Measurements from ENCODE around the gene SEC61A2. TPM values are rescaled to one million over a fixed set of nuclear protein-coding genes. Genes with fewer than 3 reads are reported as not detected.

SEC61A2 gene
- total RNA-seq, 1 donor from 2014 or later, result 39.1 TPM

DNA sequence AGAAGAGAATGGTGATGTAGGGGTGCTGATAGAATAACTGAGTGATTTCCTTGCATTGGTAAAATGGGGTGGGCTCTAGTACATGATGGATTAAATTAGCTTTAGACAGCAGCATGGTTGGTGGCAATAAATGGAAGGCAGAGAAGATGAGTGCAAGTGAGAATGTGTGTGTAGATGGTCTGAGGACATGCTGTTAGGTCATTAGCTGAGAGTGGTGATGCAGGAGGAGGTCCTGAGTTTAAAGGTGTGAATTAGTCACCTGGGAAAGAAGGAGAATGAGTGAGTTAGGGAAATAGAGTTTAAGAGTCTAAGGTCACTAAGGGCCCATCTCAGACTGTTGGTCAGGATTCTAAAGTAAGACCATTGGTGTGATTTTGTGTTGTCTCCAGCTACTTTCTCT, 17.9 kb upstream of the SEC61A2 start:
- Histone ChIP-seq H3K4me3 (no peak overlapping the region), H3K9me3 (ENCODE audit: low read depth) (no peaks in the 10 kb centered on the region), H3K9ac (no peak overlapping the region), H3K27ac (no peak overlapping the region), H3F3A (ENCODE audit: low read depth) (no peaks in the 10 kb centered on the region), H3K79me2 (ENCODE audit: low read depth) (no peaks in the 10 kb centered on the region), H3K27me3 (no peaks in the 10 kb centered on the region), H4K20me1 (ENCODE audit: low read depth) (no peaks in the 10 kb centered on the region), H3K4me1 (no peaks in the 10 kb centered on the region), H3K4me2 (no peak overlapping the region), H2AFZ (replicated peaks) (no peak overlapping the region), H3K36me3 (peaks cover 8% of the 10 kb centered on the region)
- Mint-ChIP-seq H3K9me3 (no peaks in the 10 kb centered on the region), H3K27ac (no peak overlapping the region), H3K4me1 (no peaks in the 10 kb centered on the region), H3K27me3 (ENCODE audit: insufficient read depth, low read depth) (no peaks in the 10 kb centered on the region), H3K36me3 (peaks cover 23% of the 10 kb centered on the region), H3K4me3 (no peak overlapping the region)
- DNase-seq (ENCODE audit: low spot score), result no peak
- TF ChIP-seq, protein P1, sequence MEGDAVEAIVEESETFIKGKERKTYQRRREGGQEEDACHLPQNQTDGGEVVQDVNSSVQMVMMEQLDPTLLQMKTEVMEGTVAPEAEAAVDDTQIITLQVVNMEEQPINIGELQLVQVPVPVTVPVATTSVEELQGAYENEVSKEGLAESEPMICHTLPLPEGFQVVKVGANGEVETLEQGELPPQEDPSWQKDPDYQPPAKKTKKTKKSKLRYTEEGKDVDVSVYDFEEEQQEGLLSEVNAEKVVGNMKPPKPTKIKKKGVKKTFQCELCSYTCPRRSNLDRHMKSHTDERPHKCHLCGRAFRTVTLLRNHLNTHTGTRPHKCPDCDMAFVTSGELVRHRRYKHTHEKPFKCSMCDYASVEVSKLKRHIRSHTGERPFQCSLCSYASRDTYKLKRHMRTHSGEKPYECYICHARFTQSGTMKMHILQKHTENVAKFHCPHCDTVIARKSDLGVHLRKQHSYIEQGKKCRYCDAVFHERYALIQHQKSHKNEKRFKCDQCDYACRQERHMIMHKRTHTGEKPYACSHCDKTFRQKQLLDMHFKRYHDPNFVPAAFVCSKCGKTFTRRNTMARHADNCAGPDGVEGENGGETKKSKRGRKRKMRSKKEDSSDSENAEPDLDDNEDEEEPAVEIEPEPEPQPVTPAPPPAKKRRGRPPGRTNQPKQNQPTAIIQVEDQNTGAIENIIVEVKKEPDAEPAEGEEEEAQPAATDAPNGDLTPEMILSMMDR (IDR thresholded peaks at IDR 0.05), result no peak
- no peak for TF ChIP-seq EZH2phosphoT487 (IDR thresholded peaks at IDR 0.05)
- TF ChIP-seq EZH2 (IDR thresholded peaks at IDR 0.05), result no peak

DNA sequence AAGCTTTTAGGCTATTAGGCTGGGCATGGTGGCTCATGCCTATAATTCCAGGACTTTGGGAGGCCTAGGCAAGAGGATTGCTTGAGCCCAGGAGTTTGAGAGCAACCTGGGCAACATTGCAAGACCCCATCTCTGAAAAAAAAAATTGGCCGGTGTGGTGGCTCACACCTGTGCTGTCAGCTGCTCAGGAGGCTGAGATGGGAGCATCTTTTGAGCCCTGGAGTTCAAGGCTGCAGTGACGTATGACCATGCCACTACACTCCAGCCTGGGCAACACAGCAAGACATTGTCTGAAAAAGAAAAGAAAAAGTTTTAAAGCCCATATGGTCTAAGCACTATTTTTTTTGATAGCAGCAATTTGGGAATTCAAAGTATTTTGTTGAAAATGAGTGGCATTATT, 15.8 kb upstream of the SEC61A2 start:
- Histone ChIP-seq H2AFZ (replicated peaks) (no peak overlapping the region), H4K20me1 (ENCODE audit: low read depth) (no peaks in the 10 kb centered on the region), H3K27me3 (no peaks in the 10 kb centered on the region), H3F3A (ENCODE audit: low read depth) (no peaks in the 10 kb centered on the region), H3K4me2 (no peak overlapping the region), H3K27ac (no peak overlapping the region), H3K9me3 (ENCODE audit: low read depth) (no peaks in the 10 kb centered on the region), H3K4me1 (no peaks in the 10 kb centered on the region), H3K4me3 (no peak overlapping the region), H3K36me3 (peaks cover 7% of the 10 kb centered on the region), H3K79me2 (ENCODE audit: low read depth) (no peaks in the 10 kb centered on the region), H3K9ac (no peak overlapping the region)
- no peak overlapping the region for H3K27ac Mint-ChIP-seq
- H3K9me3 Mint-ChIP-seq, result no peaks in the 10 kb centered on the region
- H3K27me3 Mint-ChIP-seq (ENCODE audit: insufficient read depth, low read depth), result no peaks in the 10 kb centered on the region
- TF ChIP-seq, protein P1 (IDR thresholded peaks at IDR 0.05), result no peak
- TF ChIP-seq EZH2phosphoT487 (IDR thresholded peaks at IDR 0.05) (no peak), EZH2 (IDR thresholded peaks at IDR 0.05) (no peak)
- no peak for DNase-seq (ENCODE audit: low spot score)
- H3K36me3 Mint-ChIP-seq, result peaks cover 21% of the 10 kb centered on the region
- H3K4me3 Mint-ChIP-seq, result no peak overlapping the region
- no peaks in the 10 kb centered on the region for H3K4me1 Mint-ChIP-seq

DNA sequence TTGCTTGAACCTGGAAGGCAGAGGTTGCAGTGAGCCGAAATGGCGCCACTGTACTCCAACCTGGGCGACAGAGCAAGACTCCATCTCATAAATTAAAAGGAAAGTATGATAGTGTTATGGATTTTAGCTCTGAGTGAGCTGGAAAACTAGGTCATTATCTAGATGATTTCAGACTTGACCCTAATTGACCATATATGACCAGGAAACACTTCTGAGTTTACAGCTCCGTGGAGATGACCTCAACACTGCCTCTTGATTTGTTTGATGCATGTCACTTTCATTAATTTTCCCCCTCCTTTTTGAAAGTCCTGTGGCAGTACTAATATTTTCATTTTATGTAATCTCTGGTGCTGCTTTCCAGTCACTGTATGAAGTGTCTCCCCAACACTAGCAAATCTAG, 7.8 kb upstream of the SEC61A2 start:
- Mint-ChIP-seq H3K36me3 (peaks cover 33% of the 10 kb centered on the region), H3K9me3 (no peaks in the 10 kb centered on the region), H3K4me1 (no peaks in the 10 kb centered on the region), H3K27ac (no peak overlapping the region), H3K27me3 (ENCODE audit: insufficient read depth, low read depth) (no peaks in the 10 kb centered on the region), H3K4me3 (no peak overlapping the region)
- H3K4me1 ChIP-seq, result no peaks in the 10 kb centered on the region
- peaks cover 3% of the 10 kb centered on the region for H3K36me3 ChIP-seq
- no peak overlapping the region for H3K9ac ChIP-seq
- no peak for DNase-seq (ENCODE audit: low spot score)
- H4K20me1 ChIP-seq (ENCODE audit: low read depth), result no peaks in the 10 kb centered on the region
- H3K4me3 ChIP-seq, result no peak overlapping the region
- TF ChIP-seq EZH2 (IDR thresholded peaks at IDR 0.05) (no peak), EZH2phosphoT487 (IDR thresholded peaks at IDR 0.05) (no peak)
- TF ChIP-seq, protein P1 (IDR thresholded peaks at IDR 0.05), result no peak
- no peaks in the 10 kb centered on the region for H3K79me2 ChIP-seq (ENCODE audit: low read depth)
- no peaks in the 10 kb centered on the region for H3K27me3 ChIP-seq
- H3K27ac ChIP-seq, result no peak overlapping the region
- H2AFZ ChIP-seq (replicated peaks), result no peak overlapping the region
- H3F3A ChIP-seq (ENCODE audit: low read depth), result peaks cover 3% of the 10 kb centered on the region
- no peak overlapping the region for H3K4me2 ChIP-seq
- no peaks in the 10 kb centered on the region for H3K9me3 ChIP-seq (ENCODE audit: low read depth)

All from neural progenitor cell (in vitro differentiated cells).